A204.1 (cell line): ENCODE results near the gene ERCC1.
"Not testable (repeated sequence)": the region's sequence is repeated elsewhere in the genome, so short reads cannot be mapped to it uniquely, and the experiment has no call there.

Source experiments
- FAIRE-seq: peaks from 2 replicates; lab custom pipeline; 2012; peaks lifted over from hg19 to GRCh38; lab: Jason Lieb, UNC

ERCC1 gene

GRCh38 chr19:45429896-45430295, 6.2 kb upstream of the ERCC1 start:
- not testable (repeated sequence) for FAIRE-seq

GRCh38 chr19:45428384-45429231, 4.9 kb upstream of the ERCC1 start:
- no peak for FAIRE-seq

- FAIRE-seq, result peak; percentile 86
Observed at GRCh38 chr19:45424191-45425058, 708 bp upstream of the ERCC1 start.

GRCh38 chr19:45423033-45423588, 606 bp downstream of the ERCC1 start:
- FAIRE-seq, result no peak

DNA sequence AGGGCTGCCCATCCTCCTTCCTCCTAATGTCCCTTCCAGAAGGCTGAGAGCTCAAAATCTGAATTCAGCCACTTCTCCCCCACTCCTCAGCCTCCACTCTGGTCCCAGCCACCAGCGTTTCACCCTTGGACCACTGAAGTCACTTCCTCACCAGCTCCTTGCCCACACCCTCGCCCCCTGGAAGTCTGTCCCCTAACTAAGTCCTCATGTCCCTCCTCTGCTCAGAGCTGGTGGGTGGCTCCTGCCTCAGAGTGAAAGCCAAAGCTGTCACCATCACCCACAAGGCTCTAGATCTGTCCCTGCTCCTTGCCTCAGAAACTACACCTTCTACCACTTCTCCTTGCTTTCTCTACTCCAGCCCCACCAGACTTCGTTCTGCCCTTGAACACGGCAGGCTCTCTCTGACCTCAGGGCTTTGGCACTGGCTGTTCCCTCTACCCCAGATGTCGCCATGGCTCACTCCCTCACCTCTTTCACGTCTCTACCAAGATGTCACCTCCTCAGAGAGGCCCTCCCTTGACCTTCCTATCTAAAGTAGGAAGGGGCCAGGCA, 1.7 kb downstream of the ERCC1 start:
- FAIRE-seq, result no peak

DNA sequence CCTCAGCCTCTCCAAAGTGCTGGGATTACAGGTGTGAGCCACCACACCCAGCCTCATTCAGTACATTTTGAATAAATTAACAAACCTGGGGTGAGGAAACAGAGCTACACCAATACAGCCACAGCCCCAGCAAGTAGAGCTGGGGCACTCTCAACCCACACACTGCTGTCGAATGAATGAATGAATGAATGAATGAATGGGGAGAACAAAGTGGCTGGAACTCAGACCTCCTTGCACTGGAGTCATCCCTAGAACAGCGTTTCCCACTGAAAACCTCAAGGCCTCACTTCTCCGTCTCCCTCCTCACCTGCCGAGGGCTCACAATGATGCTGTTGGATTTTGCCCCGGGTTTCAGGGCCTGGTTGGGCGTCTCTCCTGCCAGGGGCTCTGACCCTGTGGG, 2.8 kb downstream of the ERCC1 start:
- FAIRE-seq, result no peak

GRCh38 chr19:45420356-45420755, 3.4 kb downstream of the ERCC1 start:
- FAIRE-seq, result no peak

DNA sequence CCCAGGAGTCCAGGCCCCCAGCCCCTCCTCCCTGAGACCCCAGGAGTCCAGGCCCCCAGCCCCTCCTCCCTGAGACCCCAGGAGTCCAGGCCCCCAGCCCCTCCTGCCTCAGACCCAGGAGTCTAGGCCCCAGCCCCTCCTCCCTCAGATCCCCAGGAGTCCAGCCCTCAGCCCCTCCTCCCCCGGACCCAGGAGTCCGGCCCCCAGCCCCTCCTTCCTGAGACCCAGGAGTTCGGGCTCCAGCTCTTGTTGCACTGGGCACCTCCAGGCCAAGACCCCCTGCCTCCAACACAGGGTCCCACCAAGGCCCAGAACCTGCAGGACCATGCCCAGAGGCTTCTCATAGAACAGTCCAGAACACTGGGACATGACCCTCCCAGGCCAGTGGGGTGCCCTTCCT, 3.8 kb downstream of the ERCC1 start:
- no peak for FAIRE-seq

- no peak for FAIRE-seq
Observed at GRCh38 chr19:45419396-45419795, 4.3 kb downstream of the ERCC1 start.

GRCh38 chr19:45418802-45419201, 4.9 kb downstream of the ERCC1 start:
- FAIRE-seq, result no peak

GRCh38 chr19:45417151-45417550, 6.6 kb downstream of the ERCC1 start:
- FAIRE-seq, result no peak

- no peak for FAIRE-seq
Observed at GRCh38 chr19:45414468-45414867, 9.2 kb downstream of the ERCC1 start.

GRCh38 chr19:45413497-45413896, 10.2 kb downstream of the ERCC1 start:
- FAIRE-seq, result no peak

GRCh38 chr19:45410330-45410729, 13.4 kb downstream of the ERCC1 start:
- not testable (repeated sequence) for FAIRE-seq

DNA sequence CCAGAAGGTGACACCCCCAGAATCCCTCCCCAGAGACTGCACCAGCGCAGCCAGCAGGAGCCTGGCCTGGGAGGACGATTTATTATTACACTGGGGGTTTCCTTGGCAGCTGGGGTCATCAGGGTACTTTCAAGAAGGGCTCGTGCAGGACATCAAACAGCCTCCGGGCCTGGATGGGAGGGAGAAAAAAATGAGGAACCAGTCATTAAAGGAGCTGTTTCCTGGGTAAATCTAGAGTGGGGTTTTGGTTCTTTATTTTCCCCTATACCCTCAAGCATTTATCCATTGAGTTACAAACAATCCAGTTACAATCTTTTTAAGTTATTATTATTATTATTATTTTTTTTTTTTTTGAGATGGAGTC, 14.2 kb downstream of the ERCC1 start:
- no peak for FAIRE-seq

- no peak for FAIRE-seq
Observed at GRCh38 chr19:45408830-45409556, 14.7 kb downstream of the ERCC1 start.

DNA sequence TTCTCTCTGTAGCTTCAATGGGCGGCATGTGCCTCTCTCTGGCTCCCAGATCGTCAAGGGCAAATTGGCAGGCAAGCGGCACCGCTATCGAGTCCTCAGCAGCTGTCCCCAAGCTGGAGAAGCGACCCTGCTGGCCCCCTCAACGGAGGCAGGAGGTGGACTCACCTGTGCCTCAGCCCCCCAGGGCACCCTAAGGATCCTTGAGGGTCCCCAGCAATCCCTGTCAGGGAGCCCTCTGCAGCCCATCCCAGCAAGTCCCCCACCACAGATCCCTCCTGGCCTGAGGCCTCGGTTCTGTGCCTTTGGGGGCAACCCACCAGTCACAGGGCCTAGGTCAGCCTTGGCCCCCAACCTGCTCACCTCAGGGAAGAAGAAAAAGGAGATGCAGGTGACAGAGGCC, 15.6 kb downstream of the ERCC1 start:
- no peak for FAIRE-seq

DNA sequence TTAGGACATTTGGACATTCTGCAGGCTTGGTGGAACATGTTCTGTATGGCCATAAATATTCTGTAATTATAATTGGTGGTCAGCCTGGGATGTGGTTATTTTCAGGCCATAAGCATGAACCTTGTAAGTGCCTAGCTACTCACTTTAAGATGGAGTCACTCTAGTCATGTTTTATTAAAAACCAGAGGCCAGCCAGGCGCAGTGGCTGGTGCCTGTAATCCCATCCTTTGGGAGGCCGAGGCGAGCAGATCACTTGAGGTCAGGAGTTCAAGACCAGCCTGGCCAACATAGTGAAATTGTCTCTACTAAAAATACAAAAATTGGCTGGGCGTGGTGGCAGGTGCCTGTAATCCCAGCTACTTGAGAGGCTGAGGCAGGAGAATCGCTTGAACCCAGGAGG, 16.1 kb downstream of the ERCC1 start:
- not testable (repeated sequence) for FAIRE-seq

- no peak for FAIRE-seq
Observed at GRCh38 chr19:45407091-45407375, 16.7 kb downstream of the ERCC1 start.

DNA sequence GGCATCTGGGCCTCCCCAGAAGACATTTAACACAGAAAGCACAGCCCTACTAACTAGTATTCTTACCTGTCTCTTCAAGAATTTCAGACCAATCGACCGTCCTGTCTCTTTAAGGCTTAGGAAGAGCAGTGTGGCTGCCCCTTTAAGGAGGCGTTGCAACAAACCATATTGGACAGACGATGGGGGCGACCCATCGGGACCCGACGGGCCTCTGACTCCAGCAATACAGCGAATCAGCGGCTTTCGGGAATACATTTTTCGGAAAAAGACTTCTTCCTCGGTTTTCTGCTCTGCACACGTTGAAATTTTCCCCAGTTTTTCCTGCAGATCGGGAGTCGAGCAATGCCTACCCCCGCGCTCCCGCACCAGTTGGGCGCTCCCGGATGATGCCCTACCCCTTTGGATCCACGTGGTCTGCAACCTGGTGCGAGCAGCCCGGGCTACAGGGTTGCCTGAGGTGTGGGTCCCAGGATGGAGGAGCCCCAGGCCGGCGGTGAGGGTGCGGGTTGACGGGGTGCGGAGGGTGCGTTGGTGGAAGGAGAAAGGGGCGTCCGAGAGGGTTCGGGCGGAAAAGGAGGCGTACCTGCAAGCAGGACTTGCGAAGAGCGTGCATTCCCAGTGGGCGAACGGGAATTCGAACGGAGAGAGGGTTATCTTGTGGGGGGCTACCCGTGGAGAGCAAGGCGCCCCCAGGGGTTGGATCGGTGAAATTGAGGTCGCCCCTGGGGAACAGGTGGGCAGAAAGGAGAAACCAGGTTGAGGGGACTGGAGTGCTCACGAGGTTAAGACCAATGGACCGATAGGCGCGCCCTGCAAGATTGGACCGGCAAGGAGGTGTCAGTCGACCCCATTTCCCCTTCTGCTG, 17.3 kb downstream of the ERCC1 start, which contains the start of gene POLR1G:
TSS of gene POLR1G (plus strand) at position 419 of the 865 bp plus-strand sequence. CDS start at position 472, 53 bp downstream.
- no peak for FAIRE-seq
